GM19035 (cell line): ENCODE data around the gene CNOT4.
A peak's percentile ranks its signal among the peaks of the same experiment; 100 is the strongest.
"Not testable (repeated sequence)": the region's sequence is repeated elsewhere in the genome, so short reads cannot be mapped to it uniquely, and the experiment has no call there.

Source experiments
- ATAC-seq: cut with Tn5 transposase; IDR thresholded peaks from one replicate; pipeline ENCODE4 v1.9.1; 2021; ENCODE audit not compliant: unreplicated experiment

Gene CNOT4

GRCh38 chr7:135514856-135515255 is 5.0 kb upstream of the CNOT4 start:
- ATAC-seq: no peak

- peak; percentile 28 for ATAC-seq
These were observed 2.4 kb upstream of the CNOT4 start for GRCh38 chr7:135512135-135512887.

- no peak for ATAC-seq
These were observed 786 bp upstream of the CNOT4 start for GRCh38 chr7:135510592-135511183.

- ATAC-seq: no peak
These were observed 388 bp downstream of the CNOT4 start for GRCh38 chr7:135509589-135509838.

GRCh38 chr7:135508883-135509588 is 866 bp downstream of the CNOT4 start:
- ATAC-seq: peak; percentile 19

GRCh38 chr7:135501402-135501801 is 8.5 kb downstream of the CNOT4 start:
- ATAC-seq: no peak

GRCh38 chr7:135499818-135500217 is 10.1 kb downstream of the CNOT4 start:
- no peak for ATAC-seq

- ATAC-seq: not testable (repeated sequence)
These were observed 12.7 kb downstream of the CNOT4 start for GRCh38 chr7:135497161-135497560.

- no peak for ATAC-seq
These were observed 16.5 kb downstream of the CNOT4 start for GRCh38 chr7:135493362-135493761.

- ATAC-seq: no peak
These were observed 17.8 kb downstream of the CNOT4 start for GRCh38 chr7:135492151-135492550.

- no peak for ATAC-seq
These were observed 19.1 kb downstream of the CNOT4 start for GRCh38 chr7:135490783-135491182.

GRCh38 chr7:135489791-135490190 is 20.1 kb downstream of the CNOT4 start:
- no peak for ATAC-seq

- no peak for ATAC-seq
These were observed 23.5 kb downstream of the CNOT4 start for GRCh38 chr7:135486261-135486920.

GRCh38 chr7:135481598-135481979 is 28.3 kb downstream of the CNOT4 start:
- ATAC-seq: no peak

- ATAC-seq: no peak
These were observed 28.8 kb downstream of the CNOT4 start for GRCh38 chr7:135480966-135481597.

- no peak for ATAC-seq
These were observed 34.4 kb downstream of the CNOT4 start for GRCh38 chr7:135475521-135475920.

- not testable (repeated sequence) for ATAC-seq
These were observed 40.2 kb downstream of the CNOT4 start for GRCh38 chr7:135469705-135470104.

- ATAC-seq: no peak
These were observed 42.6 kb downstream of the CNOT4 start for GRCh38 chr7:135467207-135467711.

- no peak for ATAC-seq
These were observed 43.3 kb downstream of the CNOT4 start for GRCh38 chr7:135466442-135467206.

GRCh38 chr7:135463908-135464307 is 46.0 kb downstream of the CNOT4 start:
- no peak for ATAC-seq
